ENCODE measurements around the gene NECTIN2.
A peak's percentile ranks its signal among the peaks of the same experiment; 100 is the strongest.
"Not testable (repeated sequence)": the region's sequence is repeated elsewhere in the genome, so short reads cannot be mapped to it uniquely, and the experiment has no call there.

Gene NECTIN2

GRCh38 chr19:44905437-44906160 lies 59.5 kb downstream of the NECTIN2 start, which contains the start of gene APOE:
TSS of gene APOE (plus strand) at chr19:44905796. CDS start at chr19:44906625, 829 bp downstream.
- DNase-seq, result peak; percentile 64

- no peak for DNase-seq
These were observed 61.5 kb downstream of the NECTIN2 start for GRCh38 chr19:44907613-44908012.

GRCh38 chr19:44908074-44908835 lies 62.2 kb downstream of the NECTIN2 start:
- DNase-seq, result no peak

- DNase-seq, result no peak
These were observed 62.8 kb downstream of the NECTIN2 start for GRCh38 chr19:44908836-44909261.

GRCh38 chr19:44909775-44910174 lies 63.7 kb downstream of the NECTIN2 start:
- no peak for DNase-seq

- DNase-seq, result not testable (repeated sequence)
These were observed 65.8 kb downstream of the NECTIN2 start for GRCh38 chr19:44911896-44912295.

GRCh38 chr19:44912854-44913253 lies 66.8 kb downstream of the NECTIN2 start:
- no peak for DNase-seq

- DNase-seq, result not testable (repeated sequence)
These were observed 67.7 kb downstream of the NECTIN2 start for GRCh38 chr19:44913512-44914432.

- peak; percentile 93 for DNase-seq
These were observed 68.5 kb downstream of the NECTIN2 start, which contains the start of gene APOC1 for GRCh38 chr19:44914433-44915206. TSS of gene APOC1 (plus strand) at chr19:44914608. CDS start at chr19:44914892, 284 bp downstream.

- no peak for DNase-seq
These were observed 78.2 kb downstream of the NECTIN2 start for GRCh38 chr19:44924243-44924725.

- DNase-seq, result no peak
These were observed 79.2 kb downstream of the NECTIN2 start for GRCh38 chr19:44925114-44925891.

GRCh38 chr19:44926245-44927077 lies 80.4 kb downstream of the NECTIN2 start:
- DNase-seq, result peak; percentile 52

GRCh38 chr19:44927746-44928145 lies 81.6 kb downstream of the NECTIN2 start:
- no peak for DNase-seq

GRCh38 chr19:44930088-44930487 lies 84.0 kb downstream of the NECTIN2 start:
- DNase-seq, result no peak

- DNase-seq, result no peak
These were observed 85.4 kb downstream of the NECTIN2 start for GRCh38 chr19:44931541-44931940.
